HK-2 (cell line): Measurements from ENCODE around the gene MANSC4.
"Not testable (repeated sequence)": the region's sequence is repeated elsewhere in the genome, so short reads cannot be mapped to it uniquely, and the experiment has no call there.

Experiments used
- DNase-seq: peaks from one replicate; pipeline ENCODE4 v3.0.0-alpha.2; 2018; ENCODE audit not compliant: unreplicated experiment

MANSC4 gene

DNA sequence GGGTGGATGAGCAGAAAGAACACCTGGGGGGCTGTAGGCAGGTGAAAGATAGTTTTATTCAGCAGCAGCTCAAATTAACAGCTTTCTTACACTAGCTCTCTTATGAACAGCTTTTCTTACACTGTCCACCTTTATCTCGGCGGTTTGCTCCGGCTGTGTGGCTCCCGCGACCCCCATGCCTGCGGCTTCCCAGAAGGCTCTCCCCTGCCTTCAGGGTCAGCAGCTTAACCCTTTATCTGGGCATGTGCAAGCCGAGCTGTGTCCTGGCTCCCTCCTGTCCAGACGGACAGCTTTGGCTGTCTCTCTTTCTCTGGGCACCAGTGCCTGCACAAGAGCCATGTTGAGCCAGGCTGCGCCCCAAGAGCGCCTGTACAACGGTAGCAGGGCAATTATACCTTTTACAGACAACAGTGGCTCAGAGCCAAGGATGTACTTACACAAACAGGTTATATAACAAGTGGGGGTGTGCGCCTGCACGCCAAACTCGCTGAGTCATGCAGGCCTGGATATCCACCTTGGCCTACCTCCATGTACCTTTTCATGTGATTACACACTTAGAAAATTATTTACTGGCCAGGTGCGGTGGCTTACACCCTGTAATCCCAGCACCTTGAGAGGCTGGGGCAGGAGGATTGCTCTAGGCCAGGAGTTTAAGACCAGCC lies 28.5 kb downstream of the MANSC4 start:
- peak; percentile 3 for DNase-seq

DNA sequence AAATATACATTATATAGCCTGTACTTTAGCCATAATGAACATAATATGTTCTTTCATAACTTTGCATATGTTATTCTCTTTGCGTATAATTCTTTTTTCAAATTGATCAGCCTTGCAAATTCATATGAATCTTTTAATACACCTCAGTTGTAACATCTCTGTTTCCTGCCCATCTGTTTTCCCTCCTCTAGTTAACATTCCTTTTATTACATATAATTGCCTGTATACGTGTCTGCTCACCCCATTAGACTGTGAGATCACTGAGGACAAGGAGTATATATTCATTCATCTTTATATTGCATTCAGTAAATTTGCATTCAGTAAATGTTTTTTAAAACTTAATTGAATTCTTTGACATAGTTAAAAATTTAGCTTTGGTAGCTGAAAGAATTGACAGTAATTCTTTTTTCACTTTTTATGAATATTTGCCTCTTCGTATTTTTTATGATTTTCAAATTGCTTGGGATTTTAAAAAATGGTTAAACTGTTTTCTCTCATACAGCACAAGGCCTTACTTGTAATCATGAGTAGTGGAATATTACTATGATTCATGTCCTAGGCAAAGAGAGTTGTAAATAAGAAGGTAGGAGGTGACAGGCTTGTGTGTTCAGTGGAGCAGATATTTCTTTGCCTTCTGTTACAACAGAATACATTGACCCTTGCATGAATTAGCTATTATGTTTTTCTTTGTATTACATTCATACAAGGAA lies 32.8 kb downstream of the MANSC4 start:
- DNase-seq = no peak

DNA sequence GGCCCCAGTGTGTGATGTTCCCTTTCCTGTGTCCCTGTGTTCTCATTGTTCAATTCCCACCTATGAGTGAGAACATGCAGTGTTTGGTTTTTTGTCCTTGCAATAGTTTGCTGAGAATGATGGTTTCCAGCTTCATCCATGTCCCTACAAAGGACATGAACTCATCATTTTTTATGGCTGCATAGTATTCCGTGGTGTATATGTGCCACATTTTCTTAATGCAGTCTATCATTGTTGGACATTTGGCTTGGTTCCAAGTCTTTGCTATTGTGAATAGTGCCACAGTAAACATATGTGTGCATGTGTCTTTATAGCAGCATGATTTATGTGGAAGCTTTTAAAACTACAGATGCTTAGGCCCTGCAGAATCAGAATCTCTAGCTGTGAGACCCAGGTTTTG lies 34.3 kb downstream of the MANSC4 start:
- not testable (repeated sequence) for DNase-seq

DNA sequence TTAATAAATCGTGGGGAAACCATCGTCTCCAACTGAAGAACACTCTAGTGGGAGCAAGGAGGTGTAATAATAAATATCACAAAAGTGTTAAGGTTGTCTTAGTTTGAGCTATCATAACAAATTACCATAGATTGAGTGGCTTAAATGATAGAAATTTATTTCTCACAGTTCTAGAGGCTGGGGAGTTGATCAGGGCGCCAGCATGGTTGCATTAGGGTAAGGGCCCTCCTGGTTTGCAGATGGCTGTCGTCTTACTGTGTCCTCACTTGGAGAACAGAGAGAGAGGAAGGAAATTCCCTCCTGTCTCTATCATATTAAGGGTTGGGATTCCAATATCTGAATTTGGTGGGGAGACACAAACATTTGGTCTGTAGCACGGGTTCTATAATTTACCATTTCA lies 36.4 kb downstream of the MANSC4 start:
- DNase-seq = no peak

DNA sequence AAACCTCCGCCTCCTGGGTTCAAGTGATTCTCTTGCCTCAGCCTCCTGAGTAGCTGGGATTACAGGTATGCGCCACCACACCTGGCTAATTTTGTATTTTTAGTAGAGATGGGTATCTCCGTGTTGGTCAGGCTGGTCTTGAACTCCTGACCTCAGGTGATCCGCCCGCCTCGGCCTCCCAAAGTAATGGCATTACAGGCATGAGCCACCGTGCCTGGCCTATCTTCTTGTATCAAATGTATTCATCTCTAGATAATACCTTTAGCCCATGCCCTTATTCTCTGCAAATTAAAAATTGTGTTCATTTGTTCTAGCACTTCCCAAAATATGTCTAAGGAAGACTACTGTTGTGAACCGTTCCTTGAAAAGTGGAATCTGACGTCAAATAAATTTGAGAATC lies 45.7 kb downstream of the MANSC4 start:
- DNase-seq = not testable (repeated sequence)

DNA sequence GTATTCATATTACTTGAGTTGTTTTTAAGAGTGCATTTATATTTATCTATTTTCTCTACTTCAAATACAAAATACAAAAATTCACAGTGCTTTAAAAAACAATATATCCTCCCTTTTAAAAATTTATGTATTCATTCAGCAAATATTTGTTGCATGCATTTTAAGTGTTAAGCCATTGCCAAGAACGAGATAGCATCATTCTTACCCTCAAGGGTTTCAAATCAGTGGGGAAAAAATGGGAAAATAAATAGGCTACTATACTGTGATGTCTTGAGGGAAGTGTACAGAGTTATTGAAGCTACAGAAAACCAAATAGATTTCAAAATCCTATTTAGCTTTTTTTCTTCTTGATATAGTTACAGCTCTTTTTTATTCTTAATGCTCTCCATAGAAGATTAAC lies 46.2 kb downstream of the MANSC4 start:
- no peak for DNase-seq

DNA sequence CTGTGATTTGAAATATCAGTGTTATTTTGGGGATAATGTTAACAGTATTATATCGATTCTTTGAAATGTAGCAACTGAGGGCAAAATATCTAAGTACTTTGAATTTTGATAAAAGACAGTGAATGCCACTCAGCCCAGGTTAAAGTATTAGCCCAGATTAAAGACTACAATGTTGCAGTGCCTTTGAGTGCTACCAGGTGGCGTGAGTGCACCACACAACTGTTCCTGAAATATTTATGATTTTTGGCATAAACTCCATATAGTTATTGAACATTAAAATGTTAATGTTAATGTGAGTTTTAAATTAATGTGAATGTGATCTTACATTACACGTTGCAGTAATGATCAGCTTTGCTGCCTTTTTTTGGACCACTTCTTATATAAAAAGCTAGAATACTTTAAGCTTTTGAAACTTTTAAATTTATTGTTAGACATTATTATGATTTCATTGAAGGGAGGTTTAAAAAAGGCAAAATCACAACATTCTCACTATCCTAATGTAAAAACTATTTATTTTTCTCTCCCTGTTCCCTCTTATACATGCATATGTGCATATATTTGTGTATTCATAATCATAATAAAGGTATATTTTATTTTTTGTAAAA lies 46.9 kb downstream of the MANSC4 start:
- DNase-seq = no peak

DNA sequence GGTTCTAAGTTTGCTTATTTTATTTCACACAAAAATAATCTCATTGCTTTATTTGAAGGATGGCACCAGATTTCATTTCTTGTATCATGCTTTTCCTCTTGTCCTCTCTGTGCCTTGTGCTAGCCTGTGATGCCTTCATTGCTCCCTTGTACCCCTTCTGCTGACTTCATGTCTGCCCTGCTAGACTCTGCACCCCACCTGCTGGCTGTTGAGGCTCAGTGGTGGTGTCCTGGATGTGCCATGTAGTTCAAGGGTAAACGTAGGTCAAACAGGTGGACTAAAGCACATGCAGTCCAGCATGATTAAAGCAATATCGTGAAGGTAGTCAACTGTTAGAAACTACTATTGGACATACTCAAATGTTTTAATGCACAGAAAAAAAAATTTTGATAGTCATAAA lies 47.8 kb downstream of the MANSC4 start:
- peak; percentile 13 for DNase-seq

DNA sequence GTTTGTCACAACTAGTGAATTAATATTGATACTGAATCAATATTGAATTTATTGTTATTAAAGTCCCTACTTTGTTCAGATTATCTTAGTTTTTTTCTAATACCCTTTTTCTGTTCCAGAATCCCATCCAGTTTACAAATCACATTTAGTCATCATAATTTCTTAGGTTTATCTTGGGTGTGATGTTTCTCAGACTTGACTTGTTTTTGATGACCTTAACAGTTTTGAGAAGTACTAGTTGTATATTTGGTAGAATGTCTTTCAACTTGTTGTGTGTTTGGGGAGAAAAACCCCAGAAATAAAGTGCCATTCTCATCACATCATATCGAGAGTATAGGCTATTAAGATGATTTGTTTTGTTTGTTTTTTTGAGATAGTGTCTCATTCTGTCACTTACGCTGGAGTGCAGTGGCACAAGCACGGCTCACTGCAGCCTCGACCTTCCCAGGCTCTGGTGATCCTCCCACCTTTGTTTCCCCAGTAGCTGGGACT lies 49.9 kb downstream of the MANSC4 start:
- DNase-seq = no peak

DNA sequence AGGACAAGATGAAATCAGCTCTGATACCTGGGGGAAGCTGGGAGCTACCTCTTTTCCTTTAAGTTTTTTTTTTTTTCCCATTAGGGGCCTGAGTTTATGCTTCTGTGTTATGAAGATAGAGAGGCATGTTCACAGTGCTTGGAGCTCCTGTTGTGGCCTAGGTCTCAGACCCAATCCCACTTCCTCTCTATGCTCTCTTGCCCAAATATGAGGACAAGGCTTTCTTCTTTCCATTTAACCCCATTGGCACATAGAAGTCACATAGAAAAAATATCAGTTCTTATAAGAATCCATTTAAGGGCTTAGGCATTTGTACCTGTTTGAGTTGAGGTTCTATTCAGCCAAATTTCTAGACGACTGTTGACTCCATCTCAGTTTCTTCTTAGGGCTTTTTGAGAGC lies 56.8 kb downstream of the MANSC4 start:
- no peak for DNase-seq
